ENCODE data around the gene SCRN3. TPM values are rescaled to one million over a fixed set of nuclear protein-coding genes. Genes with fewer than 3 reads are reported as not detected.

The SCRN3 gene
- polyA plus RNA-seq, 1 donor (not counting 4 experiments of a cell fraction or from before 2014, with no cell fraction given) = 18.6 TPM

DNA sequence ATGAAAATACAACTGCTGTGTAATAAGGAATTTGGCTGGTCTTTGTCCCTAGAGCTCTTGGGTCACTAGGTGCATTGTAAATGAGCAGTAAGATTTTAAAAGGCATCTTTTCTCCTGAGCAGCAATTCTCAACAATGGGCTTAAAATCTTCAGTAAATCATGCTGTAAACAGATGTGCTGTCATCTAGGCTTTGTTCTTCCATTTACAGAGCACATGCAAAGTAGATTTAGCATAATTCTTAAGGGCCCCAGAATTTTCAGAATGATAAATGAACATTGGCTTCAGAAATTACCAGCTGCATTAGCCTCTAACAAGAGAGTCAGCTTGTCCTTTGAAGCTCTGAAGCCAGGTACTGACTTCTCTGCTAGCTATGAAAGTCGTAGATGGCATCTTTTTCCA is 26.8 kb upstream of the SCRN3 start:
- dilution Hi-C loops (cut with MboI; ENCODE audit: extremely low pct_ligation_motif_present, low sequenced_read_pairs) = no loop called here
- H3K9ac ChIP-seq (ENCODE audit: control insufficient read depth, extremely low read depth, insufficient read depth, low read length) = no peak overlapping the region
- H3K4me3 ChIP-seq (ENCODE audit: control insufficient read depth in 2 of 3, extremely low read depth in 1 of 3, insufficient read depth in 2 of 3, low read depth in 1 of 3, low read length in 3 of 3) = no peak overlapping the region
- no peaks in the 10 kb centered on the region for H3K4me1 ChIP-seq (ENCODE audit: control insufficient read depth, extremely low read depth, insufficient read depth, low read length)
- TF ChIP-seq EZH2 (IDR thresholded peaks at IDR 0.05; ENCODE audit: low read length) = no peak
- TF ChIP-seq, protein P1, sequence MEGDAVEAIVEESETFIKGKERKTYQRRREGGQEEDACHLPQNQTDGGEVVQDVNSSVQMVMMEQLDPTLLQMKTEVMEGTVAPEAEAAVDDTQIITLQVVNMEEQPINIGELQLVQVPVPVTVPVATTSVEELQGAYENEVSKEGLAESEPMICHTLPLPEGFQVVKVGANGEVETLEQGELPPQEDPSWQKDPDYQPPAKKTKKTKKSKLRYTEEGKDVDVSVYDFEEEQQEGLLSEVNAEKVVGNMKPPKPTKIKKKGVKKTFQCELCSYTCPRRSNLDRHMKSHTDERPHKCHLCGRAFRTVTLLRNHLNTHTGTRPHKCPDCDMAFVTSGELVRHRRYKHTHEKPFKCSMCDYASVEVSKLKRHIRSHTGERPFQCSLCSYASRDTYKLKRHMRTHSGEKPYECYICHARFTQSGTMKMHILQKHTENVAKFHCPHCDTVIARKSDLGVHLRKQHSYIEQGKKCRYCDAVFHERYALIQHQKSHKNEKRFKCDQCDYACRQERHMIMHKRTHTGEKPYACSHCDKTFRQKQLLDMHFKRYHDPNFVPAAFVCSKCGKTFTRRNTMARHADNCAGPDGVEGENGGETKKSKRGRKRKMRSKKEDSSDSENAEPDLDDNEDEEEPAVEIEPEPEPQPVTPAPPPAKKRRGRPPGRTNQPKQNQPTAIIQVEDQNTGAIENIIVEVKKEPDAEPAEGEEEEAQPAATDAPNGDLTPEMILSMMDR (optimal IDR thresholded peaks at IDR 0.05 in 1 of 3, IDR thresholded peaks at IDR 0.05 in 1 of 3, conservative IDR thresholded peaks at IDR 0.05 in 1 of 3; ENCODE audit: extremely low read depth in 1 of 3, insufficient read depth in 2 of 3, low read length in 3 of 3) = no peak
- peaks cover 3 to 4% of the 10 kb centered on the region in 2 experiments for H3K36me3 ChIP-seq (ENCODE audit: control insufficient read depth in 2 of 2, extremely low read depth in 1 of 2, insufficient read depth in 2 of 2, low read length in 2 of 2)
- H4K20me1 ChIP-seq (ENCODE audit: control insufficient read depth, extremely low read depth, insufficient read depth, low read length) = no peaks in the 10 kb centered on the region
- H3K27ac ChIP-seq (ENCODE audit: control insufficient read depth, insufficient read depth, low read length) = no peak overlapping the region
- H3K4me2 ChIP-seq (ENCODE audit: control insufficient read depth, extremely low read depth, insufficient read depth, low read depth, low read length) = no peak overlapping the region
- no peaks in the 10 kb centered on the region for H3K27me3 ChIP-seq (ENCODE audit: control insufficient read depth, extremely low read depth, insufficient read depth, low read length)
- H3K9me1 ChIP-seq (ENCODE audit: control insufficient read depth, extremely low read depth, insufficient read depth, low read length) = no peaks in the 10 kb centered on the region
- H3K9me3 ChIP-seq (ENCODE audit: control insufficient read depth, low read depth, low read length) = no peaks in the 10 kb centered on the region
- no peaks in the 10 kb centered on the region for H3K79me2 ChIP-seq (ENCODE audit: control insufficient read depth, insufficient read depth, low read length)
- no peak for DNase-seq (ENCODE audit: low read depth, low spot score)
- FAIRE-seq = no peak
- no peak overlapping the region for H2AFZ ChIP-seq (ENCODE audit: control insufficient read depth, low read length)

DNA sequence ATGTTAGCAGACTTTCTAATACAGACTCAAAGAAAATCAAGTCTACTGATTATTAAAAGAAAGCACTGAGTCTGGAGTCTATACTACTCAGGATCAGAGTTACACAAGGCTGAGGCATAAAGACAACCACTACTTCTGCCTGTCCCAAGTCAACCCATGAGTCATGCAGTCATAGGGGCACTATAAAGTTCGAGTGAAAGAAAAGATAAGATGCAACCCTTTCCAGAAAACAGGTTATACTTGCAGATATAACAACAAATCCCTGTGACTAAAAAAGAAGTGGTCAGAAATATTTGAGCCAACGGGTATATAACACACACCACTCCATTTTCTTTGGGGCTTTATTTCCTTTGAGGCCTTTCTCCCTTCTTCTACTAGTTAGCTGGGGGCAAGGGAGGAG is 18.6 kb upstream of the SCRN3 start:
- Histone ChIP-seq H3K79me2 (ENCODE audit: control insufficient read depth, insufficient read depth, low read length) (no peaks in the 10 kb centered on the region), H3K9me3 (ENCODE audit: control insufficient read depth, low read depth, low read length) (no peaks in the 10 kb centered on the region), H4K20me1 (ENCODE audit: control insufficient read depth, extremely low read depth, insufficient read depth, low read length) (no peaks in the 10 kb centered on the region), H3K36me3 (ENCODE audit: control insufficient read depth in 2 of 2, extremely low read depth in 1 of 2, insufficient read depth in 2 of 2, low read length in 2 of 2) (peaks cover 0 to 4% of the 10 kb centered on the region in 2 experiments), H3K4me3 (ENCODE audit: control insufficient read depth in 2 of 3, extremely low read depth in 1 of 3, insufficient read depth in 2 of 3, low read depth in 1 of 3, low read length in 3 of 3) (no peak overlapping the region), H3K9me1 (ENCODE audit: control insufficient read depth, extremely low read depth, insufficient read depth, low read length) (no peaks in the 10 kb centered on the region), H3K9ac (ENCODE audit: control insufficient read depth, extremely low read depth, insufficient read depth, low read length) (no peak overlapping the region), H3K27ac (ENCODE audit: control insufficient read depth, insufficient read depth, low read length) (no peak overlapping the region), H3K4me1 (ENCODE audit: control insufficient read depth, extremely low read depth, insufficient read depth, low read length) (no peaks in the 10 kb centered on the region), H2AFZ (ENCODE audit: control insufficient read depth, low read length) (no peak overlapping the region), H3K4me2 (ENCODE audit: control insufficient read depth, extremely low read depth, insufficient read depth, low read depth, low read length) (no peak overlapping the region), H3K27me3 (ENCODE audit: control insufficient read depth, extremely low read depth, insufficient read depth, low read length) (no peaks in the 10 kb centered on the region)
- FAIRE-seq = no peak
- dilution Hi-C loops (cut with MboI; ENCODE audit: extremely low pct_ligation_motif_present, low sequenced_read_pairs) = no loop called here
- no peak for DNase-seq (ENCODE audit: low read depth, low spot score)
- no peak for TF ChIP-seq EZH2 (IDR thresholded peaks at IDR 0.05; ENCODE audit: low read length)
- TF ChIP-seq, protein P1 (optimal IDR thresholded peaks at IDR 0.05 in 1 of 3, IDR thresholded peaks at IDR 0.05 in 1 of 3, conservative IDR thresholded peaks at IDR 0.05 in 1 of 3; ENCODE audit: extremely low read depth in 1 of 3, insufficient read depth in 2 of 3, low read length in 3 of 3) = no peak
